HepG2 (cell line): ENCODE results near the gene GSTM1. TPM values are rescaled to one million over a fixed set of nuclear protein-coding genes. Genes with fewer than 3 reads are reported as not detected.

ENCODE experiments used
- ARID2 ChIP-seq: sonication (generic); formaldehyde crosslinking; IDR thresholded peaks from 2 replicates; pipeline ENCODE4 v1.8.1; 2022; ENCODE audit warnings: mild to moderate bottlenecking, missing genetic modification reagents, borderline replicate concordance
- ATRX ChIP-seq: sonication (generic); formaldehyde crosslinking; IDR thresholded peaks from 2 replicates; pipeline ENCODE4 v1.4.0; 2020; ENCODE audit warnings: missing genetic modification reagents, borderline replicate concordance
- GFI1 ChIP-seq: sonication (generic); formaldehyde crosslinking; IDR thresholded peaks from 2 replicates; pipeline ENCODE4 v1.5.0; 2020; ENCODE audit warnings: missing genetic modification reagents, mild to moderate bottlenecking, borderline replicate concordance
- GMEB1 ChIP-seq: sonication (generic); formaldehyde crosslinking; IDR thresholded peaks from 2 replicates; pipeline ENCODE4 v1.5.1; 2020; ENCODE audit warnings: missing genetic modification reagents, mild to moderate bottlenecking, borderline replicate concordance
- GPBP1L1 ChIP-seq: sonication (generic); formaldehyde crosslinking; IDR thresholded peaks from 2 replicates; pipeline ENCODE4 v1.5.0; 2020; ENCODE audit warnings: mild to moderate bottlenecking, missing genetic modification reagents
- HMGA1 ChIP-seq: sonication (generic); formaldehyde crosslinking; conservative IDR thresholded peaks from 2 replicates; pipeline ENCODE4 v1.4.0; 2020; ENCODE audit warnings: missing genetic modification reagents
- HMGXB4 ChIP-seq, 2 experiments: sonication (generic) in 1 of 2; formaldehyde crosslinking in 1 of 2; IDR thresholded peaks; 2 replicates each; pipeline versions ENCODE4 v1.4.0 to v1.6.1; 2018 to 2020; ENCODE audit warnings: missing genetic modification reagents in 2 of 2, borderline replicate concordance in 1 of 2, low read depth in 1 of 2, mild to moderate bottlenecking in 1 of 2, missing biosample characterization in 1 of 2
- PPARG ChIP-seq: conservative IDR thresholded peaks from 2 replicates; pipeline ENCODE4 v1.6.1; 2016; ENCODE audit warnings: missing biosample characterization, missing genetic modification reagents
- PRDM4 ChIP-seq: sonication (generic); formaldehyde crosslinking; IDR thresholded peaks from 2 replicates; pipeline ENCODE4 v1.9.0; 2021; ENCODE audit warnings: missing genetic modification reagents, borderline replicate concordance
- ZNF142 ChIP-seq: sonication (generic); formaldehyde crosslinking; IDR thresholded peaks from 2 replicates; pipeline ENCODE4 v1.4.0; 2020; ENCODE audit warnings: missing genetic modification reagents
- ZNF275 ChIP-seq: sonication (generic); formaldehyde crosslinking; IDR thresholded peaks from 2 replicates; pipeline ENCODE4 v1.8.0; 2022; ENCODE audit warnings: missing genetic modification reagents, mild to moderate bottlenecking, inconsistent platforms, borderline replicate concordance
- polyA plus RNA-seq, 8 experiments: library from polyadenylated mRNA; depleted of rRNA in 3 of 8; stranded (reverse) in 7 of 8; unstranded in 1 of 8; fragments of >200 nt; fragmentation: Illumina TruSeq in 4 of 8; extraction: Trizol in 4 of 8; gene quantifications; 2 replicates each; pipeline versions ENCODE4 v1.2.1 to v1.2.3, GENCODE V29; 2011 to 2016; ENCODE audit warnings: low read depth in 4 of 8, missing spikeins in 1 of 8, mixed read lengths in 1 of 8; ENCODE audit not compliant: insufficient read depth in 1 of 8
- total RNA-seq, 5 experiments: library from RNA; depleted of rRNA; stranded (reverse); fragments of >200 nt; fragmentation: Illumina TruSeq; extraction: Trizol; gene quantifications; 2 replicates each; pipeline ENCODE4 v1.2.3, GENCODE V29; 2016; ENCODE audit warnings: low read depth in 1 of 5

GSTM1 gene
- total and polyA plus RNA-seq, 2 of the 13 experiments (the other 11 are each of a cell fraction or from before 2014, with no cell fraction given), result 0.42 TPM; not detected in 1

GRCh38 chr1:109739738-109740614, 52.4 kb downstream of the GSTM1 start (continued):
- TF ChIP-seq PRDM4 (no peak), PPARG (CRISPR knock-in tag) (no peak), ARID2 (CRISPR knock-in tag) (0 out of 2 replicates have a peak, but pooled peaks have one; percentile 41), ZNF275 (CRISPR knock-in tag) (no peak), GFI1 (CRISPR knock-in tag) (no peak), ATRX (CRISPR knock-in tag) (no peak), HMGXB4 (CRISPR knock-in tag; IDR thresholded peaks at IDR 0.05; ENCODE audit: borderline replicate concordance in 1 of 2, low read depth in 1 of 2) (peak; percentile 19 to 81; a peak in 3 of 4 replicates), HMGA1 (CRISPR knock-in tag) (no peak), ZNF142 (CRISPR knock-in tag) (no peak), GPBP1L1 (CRISPR knock-in tag) (no peak), GMEB1 (CRISPR knock-in tag) (no peak; the same call in 1 of the 2 replicates)
